HFF-Myc (cell line): ENCODE results near the gene NR4A1.
A peak's percentile ranks its signal among the peaks of the same experiment; 100 is the strongest.

ENCODE experiments used
- DNase-seq: peaks from one replicate; pipeline ENCODE4 v3.0.0-alpha.2; 2011; ENCODE audit warnings: low read depth; ENCODE audit errors: extremely low read depth
- H3K4me3 ChIP-seq: replicated peaks from 2 replicates; pipeline ENCODE4 v1.5.1; 2011; ENCODE audit warnings: low read depth, mild to moderate bottlenecking, control low read depth, low read length
- TF ChIP-seq, protein P1 (sequence below): IDR thresholded peaks from 2 replicates; pipeline ENCODE4 v1.5.1; 2012; ENCODE audit warnings: mild to moderate bottlenecking, low read depth, low read length, control low read depth; ENCODE audit errors: missing control alignments

Gene NR4A1

DNA sequence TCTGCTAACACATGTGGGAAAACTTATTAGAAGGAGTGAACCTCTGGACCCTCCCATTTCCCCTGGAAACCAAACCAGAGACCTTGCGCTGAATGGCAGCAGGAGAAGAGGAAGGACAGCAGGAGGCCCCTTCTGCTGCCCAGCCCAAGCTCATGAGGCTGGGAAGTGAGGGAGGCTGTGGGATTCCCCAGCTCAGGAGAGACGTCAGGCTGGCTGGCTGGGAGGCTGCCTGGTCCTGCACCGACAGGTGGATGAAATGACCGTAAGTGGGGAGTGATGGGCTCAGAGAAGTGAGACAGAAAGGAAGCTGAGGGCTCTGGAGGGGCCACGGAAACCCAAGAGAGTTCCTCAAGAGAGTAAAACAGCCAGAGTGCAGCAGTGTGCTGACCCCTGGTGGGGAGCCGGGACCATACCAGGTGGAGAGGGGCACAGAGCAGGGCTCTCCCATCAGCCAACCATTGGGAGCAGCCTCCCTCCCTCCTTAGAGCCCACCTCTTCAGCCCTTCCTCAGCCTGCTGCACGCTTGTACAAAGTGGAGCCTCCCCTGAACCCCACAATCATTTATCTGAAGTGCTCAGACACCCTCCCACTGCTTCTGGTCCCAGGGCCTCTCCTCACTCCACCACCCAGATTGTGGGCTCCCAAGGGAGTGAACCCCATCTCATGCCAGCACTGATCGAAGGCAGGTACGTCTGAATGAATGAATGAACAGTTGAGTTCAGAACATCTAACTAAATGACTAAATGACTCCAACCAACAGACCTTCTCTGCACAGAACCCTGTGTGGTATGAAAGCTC, 30.5 kb upstream of the NR4A1 start:
- H3K4me3 ChIP-seq: no peak overlapping the region
- no peak for DNase-seq
- TF ChIP-seq, protein P1, sequence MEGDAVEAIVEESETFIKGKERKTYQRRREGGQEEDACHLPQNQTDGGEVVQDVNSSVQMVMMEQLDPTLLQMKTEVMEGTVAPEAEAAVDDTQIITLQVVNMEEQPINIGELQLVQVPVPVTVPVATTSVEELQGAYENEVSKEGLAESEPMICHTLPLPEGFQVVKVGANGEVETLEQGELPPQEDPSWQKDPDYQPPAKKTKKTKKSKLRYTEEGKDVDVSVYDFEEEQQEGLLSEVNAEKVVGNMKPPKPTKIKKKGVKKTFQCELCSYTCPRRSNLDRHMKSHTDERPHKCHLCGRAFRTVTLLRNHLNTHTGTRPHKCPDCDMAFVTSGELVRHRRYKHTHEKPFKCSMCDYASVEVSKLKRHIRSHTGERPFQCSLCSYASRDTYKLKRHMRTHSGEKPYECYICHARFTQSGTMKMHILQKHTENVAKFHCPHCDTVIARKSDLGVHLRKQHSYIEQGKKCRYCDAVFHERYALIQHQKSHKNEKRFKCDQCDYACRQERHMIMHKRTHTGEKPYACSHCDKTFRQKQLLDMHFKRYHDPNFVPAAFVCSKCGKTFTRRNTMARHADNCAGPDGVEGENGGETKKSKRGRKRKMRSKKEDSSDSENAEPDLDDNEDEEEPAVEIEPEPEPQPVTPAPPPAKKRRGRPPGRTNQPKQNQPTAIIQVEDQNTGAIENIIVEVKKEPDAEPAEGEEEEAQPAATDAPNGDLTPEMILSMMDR: peak; percentile 85

DNA sequence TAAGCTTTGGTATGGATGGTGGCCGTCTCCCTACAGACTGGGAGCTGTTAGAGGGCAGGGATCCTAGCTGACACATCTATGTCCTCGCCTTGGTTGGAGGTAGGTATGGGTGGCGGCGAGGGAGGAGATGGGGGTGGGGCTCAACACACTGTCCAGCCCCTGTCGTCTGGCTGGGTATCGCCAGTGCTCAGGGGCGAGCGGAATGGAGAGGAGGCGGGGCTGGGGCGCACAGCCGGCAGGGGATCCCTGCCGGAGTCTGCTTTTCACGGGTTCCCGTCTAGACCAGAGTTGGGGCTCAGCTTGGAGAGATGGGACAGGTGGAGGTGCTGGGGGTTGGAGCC, 28.4 kb upstream of the NR4A1 start:
- H3K4me3 ChIP-seq: peak overlapping the region; percentile 45
- DNase-seq: no peak

DNA sequence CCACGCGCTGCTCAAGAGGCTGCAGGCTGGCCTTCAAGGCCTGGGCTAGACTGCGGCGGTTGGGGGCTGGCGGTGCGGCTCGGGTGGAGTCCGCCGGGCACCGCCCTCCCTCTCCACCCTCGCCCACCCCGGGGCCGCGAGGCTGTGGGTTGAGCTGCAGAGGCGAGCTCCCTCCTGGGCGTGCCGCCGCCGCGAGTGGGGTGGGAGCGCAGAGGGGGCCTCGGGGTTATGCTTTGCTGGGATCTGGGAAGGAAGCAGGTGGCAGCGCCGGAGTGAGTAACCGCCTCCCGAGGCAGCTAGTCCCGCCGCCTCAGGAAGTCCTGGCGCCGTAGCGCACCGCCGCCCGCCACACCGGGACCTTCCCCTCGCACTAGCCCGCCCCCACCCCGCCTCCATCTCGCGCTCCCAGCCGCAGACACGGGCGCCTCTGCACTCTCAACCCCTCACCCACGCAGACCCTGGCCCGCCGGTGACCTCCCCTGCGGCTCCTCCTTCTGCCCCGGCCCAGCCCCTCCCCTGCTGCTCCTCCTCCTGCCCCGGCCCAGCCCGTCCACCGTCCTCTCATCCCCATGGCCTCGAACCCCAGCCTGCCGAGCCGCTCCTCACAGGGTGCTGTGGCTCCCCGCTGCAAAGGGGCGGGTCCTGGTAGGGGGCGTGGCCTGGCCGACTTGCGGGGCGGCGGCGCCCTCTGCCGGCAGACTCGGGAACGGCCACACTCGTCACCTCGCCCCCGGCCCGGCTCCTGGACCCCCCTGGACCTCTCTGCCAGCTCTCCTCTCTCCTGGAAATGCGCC, 27.9 kb upstream of the NR4A1 start:
- DNase-seq: no peak
- peak overlapping the region; percentile 45 for H3K4me3 ChIP-seq
- TF ChIP-seq, protein P1: peak; percentile 94

More for the DNA sequence above, 28.4 kb upstream of the NR4A1 start:
- TF ChIP-seq, protein P1: no peak

DNA sequence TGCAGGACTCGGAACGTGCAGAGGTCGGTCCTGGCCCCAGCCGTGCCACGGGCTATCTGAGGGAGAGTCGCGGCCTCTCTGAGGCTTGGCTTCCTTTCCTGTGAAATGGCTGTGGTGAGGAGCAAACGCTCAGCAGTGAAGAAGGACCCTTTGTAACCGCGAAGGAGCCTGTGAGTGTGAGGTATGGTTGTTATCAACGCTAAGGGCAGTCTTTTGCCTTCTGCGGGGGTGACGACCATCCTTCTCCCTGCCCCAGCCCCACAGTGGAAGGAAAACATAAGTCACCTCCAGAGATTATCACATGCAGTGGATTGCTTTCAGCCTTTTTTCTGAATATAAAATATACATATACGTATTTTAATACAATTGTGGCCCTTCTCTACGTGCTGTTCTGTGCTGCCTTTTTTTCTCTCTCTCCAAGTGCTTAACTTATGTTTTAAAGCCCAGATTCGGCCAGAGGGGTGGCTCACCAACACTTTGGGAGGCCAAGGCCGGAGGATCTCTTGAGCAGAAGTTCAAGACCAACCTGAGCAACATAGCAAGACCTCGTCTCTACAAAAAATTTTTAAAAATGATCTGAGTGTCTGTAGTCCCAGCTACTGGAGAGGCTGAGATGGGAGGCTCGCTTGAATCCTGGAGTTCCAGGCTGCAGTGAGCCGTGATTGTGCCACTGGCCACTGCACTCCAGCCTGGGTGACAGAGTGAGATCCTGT, 27.1 kb upstream of the NR4A1 start:
- DNase-seq: no peak
- TF ChIP-seq, protein P1: no peak
- H3K4me3 ChIP-seq: peak overlapping the region; percentile 45

DNA sequence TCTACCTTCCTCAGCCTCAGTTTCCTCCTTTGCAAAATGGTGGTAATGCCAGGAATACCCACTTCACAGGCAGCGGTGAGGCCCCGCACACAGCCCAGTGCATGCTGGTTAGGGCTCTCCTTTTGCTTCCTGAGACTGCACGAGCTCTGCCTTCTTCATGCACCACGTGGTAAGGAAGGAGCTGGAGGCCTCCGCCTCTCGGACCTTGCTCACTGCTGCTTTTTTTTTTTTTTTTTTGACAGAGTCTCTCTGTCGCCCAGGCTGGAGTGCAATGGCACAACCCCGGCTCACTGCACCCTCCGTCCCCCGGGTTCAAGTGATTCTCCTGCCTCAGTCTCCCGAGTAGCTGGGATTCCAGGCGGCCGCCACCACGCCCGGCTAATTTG, 26.4 kb upstream of the NR4A1 start:
- DNase-seq: no peak
- TF ChIP-seq, protein P1: no peak
- H3K4me3 ChIP-seq: no peak overlapping the region

DNA sequence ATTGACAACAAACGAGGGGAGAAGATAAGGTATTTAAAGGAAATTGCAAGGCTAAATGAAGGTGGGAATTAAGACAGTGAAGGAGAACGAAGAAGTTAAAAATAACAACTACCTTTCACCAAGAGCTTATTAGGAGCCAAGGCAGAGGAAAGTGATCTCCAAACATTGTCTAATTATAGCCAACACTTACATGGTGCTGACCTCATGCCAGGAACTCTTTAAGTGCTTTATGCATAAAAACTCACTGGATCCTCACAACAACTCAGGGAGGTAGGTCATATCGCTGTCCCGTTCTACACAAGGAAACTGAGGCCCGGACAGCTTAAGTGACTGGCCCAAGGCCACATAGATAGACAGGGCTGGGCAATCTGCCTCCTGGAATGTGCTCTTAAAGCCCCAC, 25.0 kb upstream of the NR4A1 start:
- H3K4me3 ChIP-seq: no peak overlapping the region
- no peak for DNase-seq
- TF ChIP-seq, protein P1: no peak
